Esophagus muscularis mucosa (tissue), 4 donors: ENCODE data around the gene C4B. TPM values are rescaled to one million over a fixed set of nuclear protein-coding genes. Genes with fewer than 3 reads are reported as not detected.
"Not testable (repeated sequence)": the region's sequence is repeated elsewhere in the genome, so short reads cannot be mapped to it uniquely, and the experiment has no call there.

ENCODE experiments used
- DNase-seq: peaks from one replicate; pipeline ENCODE4 v3.0.0-alpha.2; 2017; ENCODE audit errors: extremely low spot score
- H3K27ac ChIP-seq, 4 donors: fragments of 200-600 bp; sonication (generic); replicated peaks in 1 of 4; 1 replicate in 3 of 4; 2 replicates in 1 of 4; pipeline ENCODE4 v1.5.1; 2016 to 2019; ENCODE audit warnings: mild to moderate bottlenecking in 1 of 4
- H3K27me3 ChIP-seq, 4 donors: fragments of 200-600 bp; sonication (generic); one replicate each; pipeline versions ENCODE4 v1.5.1 to v1.6.0; 2016 to 2019
- H3K36me3 ChIP-seq, 4 donors: fragments of 200-600 bp; sonication (generic); one replicate each; pipeline ENCODE4 v1.5.1; 2016 to 2019
- H3K4me1 ChIP-seq, 4 donors: fragments of 200-600 bp; sonication (generic); one replicate each; pipeline ENCODE4 v1.5.1; 2016 to 2019
- H3K4me3 ChIP-seq, 4 donors: fragments of 200-600 bp; sonication (generic); 1 replicate in 2 of 4; 2 replicates in 2 of 4; pipeline ENCODE4 v1.5.1; 2016 to 2019; ENCODE audit warnings: mild to moderate bottlenecking in 4 of 4, moderate library complexity in 1 of 4
- H3K9me3 ChIP-seq, 4 donors: fragments of 200-600 bp; sonication (generic); 1 replicate in 3 of 4; 2 replicates in 1 of 4; pipeline ENCODE4 v1.5.1; 2016 to 2019
- CTCF ChIP-seq, 3 experiments: fragments of 200-600 bp in 2 of 3; fragments of 450-650 bp in 1 of 3; sonication (generic) in 2 of 3; IDR thresholded peaks; one replicate each; pipeline ENCODE4 v1.5.1; 2017 to 2019; ENCODE audit warnings: antibody characterized with exemption in 3 of 3, mild to moderate bottlenecking in 2 of 3, moderate library complexity in 1 of 3
- EP300 ChIP-seq: sonication (generic); formaldehyde crosslinking; IDR thresholded peaks from one replicate; pipeline ENCODE4 v1.6.1; 2017; ENCODE audit warnings: antibody characterized with exemption
- POLR2A ChIP-seq: fragments of 450-650 bp; IDR thresholded peaks from one replicate; pipeline ENCODE4 v1.6.1; 2017; ENCODE audit warnings: antibody characterized with exemption, moderate library complexity, mild to moderate bottlenecking, low read depth
- POLR2AphosphoS5 ChIP-seq, 2 donors: sonication (generic); formaldehyde crosslinking; IDR thresholded peaks; one replicate each; pipeline ENCODE4 v1.6.1; 2017; ENCODE audit warnings: antibody characterized with exemption in 2 of 2
- WGBS: methylation state at CpG from one replicate; pipeline ENCODE4 v1.1.5; 2018; 5-methylcytosine and 5-hydroxymethylcytosine counted together
- intact Hi-C: fragments of 100-400 bp; cut with DNase I; formaldehyde crosslinking; loops from one replicate; pipeline ENCODE4 v1.15.1; 2023
- total RNA-seq, 4 donors: library from RNA; depleted of rRNA; stranded (reverse); fragments of >200 nt; gene quantifications; one replicate each; pipeline versions ENCODE4 v1.1.0 to v1.2.1, GENCODE V29; 2016

Gene C4B
- total RNA-seq, 4 donors from 2014 or later: 45.3 to 203 (median 75.8) TPM

GRCh38 chr6:31971279-31971992 is 43.2 kb upstream of the C4B start:
- Histone ChIP-seq H3K4me1 (peaks cover 21 to 48% (median 34%) of the 10 kb centered on the region in 4 donors), H3K9me3 (no peaks in the 10 kb centered on the region), H3K27me3 (no peaks in the 10 kb centered on the region), H3K27ac (peak overlapping the region; percentile 92 to 97 (median 95)), H3K36me3 (peaks cover 7 to 49% (median 47%) of the 10 kb centered on the region in 4 donors), H3K4me3 (peak overlapping the region; percentile 58 to 88 (median 78))
- no peak for TF ChIP-seq POLR2A
- TF ChIP-seq CTCF (IDR thresholded peaks at IDR 0.05): no peak
- TF ChIP-seq POLR2AphosphoS5 (IDR thresholded peaks at IDR 0.05): no peak
- TF ChIP-seq EP300: no peak
- no peak for DNase-seq
- WGBS: 32% methylated on average over 24 of the region's 29 CpGs
- intact Hi-C loops: no loop called here

DNA sequence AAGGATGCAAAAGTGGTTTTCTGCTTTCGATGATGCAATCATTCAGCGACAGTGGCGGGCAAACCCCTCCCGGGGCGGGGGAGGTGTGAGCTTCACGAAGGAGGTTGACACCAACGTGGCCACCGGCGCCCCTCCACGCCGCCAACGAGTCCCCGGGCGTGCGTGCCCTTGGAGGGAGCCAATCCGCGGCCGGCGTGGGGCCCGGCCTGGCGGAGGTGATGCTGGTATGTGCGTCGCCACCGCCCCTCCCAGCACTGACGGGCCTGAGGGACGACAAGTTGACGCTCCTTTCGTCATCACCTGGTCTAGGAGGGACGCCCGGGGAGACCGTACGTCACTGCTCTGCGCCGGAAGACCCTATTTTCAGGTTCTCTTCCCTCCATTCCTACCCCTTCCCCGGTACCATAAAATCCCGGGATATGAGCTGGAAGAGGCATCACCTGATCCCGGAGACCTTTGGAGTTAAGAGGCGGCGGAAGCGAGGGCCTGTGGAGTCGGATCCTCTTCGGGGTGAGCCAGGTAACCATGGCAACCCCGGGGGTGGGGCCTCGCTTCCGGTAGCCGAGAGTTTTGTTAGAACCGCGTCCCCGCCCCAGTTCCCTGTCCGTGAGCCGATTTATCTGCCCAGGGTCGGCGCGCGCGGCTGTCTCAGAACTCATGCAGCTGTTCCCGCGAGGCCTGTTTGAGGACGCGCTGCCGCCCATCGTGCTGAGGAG is 42.4 kb upstream of the C4B start, which contains the start of gene DXO:
DXO (minus strand) TSS at position 146 of the 716 bp plus-strand sequence. CDS start 463 bp downstream, outside the sequence.
- no peaks in the 10 kb centered on the region for H3K27me3 ChIP-seq
- H3K27ac ChIP-seq: peak within 1 kb of the TSS; percentile 92 to 97 (median 95)
- H3K36me3 ChIP-seq: peaks cover 7 to 46% (median 41%) of the 10 kb centered on the region in 4 donors
- TF ChIP-seq POLR2A (peak; percentile 34), EP300 (no peak), POLR2AphosphoS5 (IDR thresholded peaks at IDR 0.05) (peak; percentile 88 to 96), CTCF (IDR thresholded peaks at IDR 0.05) (no peak)
- intact Hi-C loops: no loop called here
- DNase-seq: peak; percentile 99
- peak within 1 kb of the TSS; percentile 58 to 88 (median 78) for H3K4me3 ChIP-seq
- WGBS: no CpG with 5 or more reads among the region's 62 CpGs
- H3K9me3 ChIP-seq: no peaks in the 10 kb centered on the region
- H3K4me1 ChIP-seq: peaks cover 21 to 48% (median 34%) of the 10 kb centered on the region in 4 donors

GRCh38 chr6:31972709-31973350 is 41.8 kb upstream of the C4B start:
- Histone ChIP-seq H3K9me3 (no peaks in the 10 kb centered on the region), H3K36me3 (peaks cover 7 to 39% (median 34%) of the 10 kb centered on the region in 4 donors), H3K4me3 (peak overlapping the region; percentile 58 to 88 (median 78)), H3K27ac (peak overlapping the region; percentile 92 to 97 (median 95)), H3K4me1 (peaks cover 21 to 48% (median 34%) of the 10 kb centered on the region in 4 donors), H3K27me3 (no peaks in the 10 kb centered on the region)
- DNase-seq: no peak
- WGBS: 9% methylated on average over 14 of the region's 19 CpGs
- intact Hi-C loops: no loop called here
- TF ChIP-seq CTCF (IDR thresholded peaks at IDR 0.05): no peak
- TF ChIP-seq POLR2A: no peak
- no peak for TF ChIP-seq POLR2AphosphoS5 (IDR thresholded peaks at IDR 0.05)
- no peak for TF ChIP-seq EP300

DNA sequence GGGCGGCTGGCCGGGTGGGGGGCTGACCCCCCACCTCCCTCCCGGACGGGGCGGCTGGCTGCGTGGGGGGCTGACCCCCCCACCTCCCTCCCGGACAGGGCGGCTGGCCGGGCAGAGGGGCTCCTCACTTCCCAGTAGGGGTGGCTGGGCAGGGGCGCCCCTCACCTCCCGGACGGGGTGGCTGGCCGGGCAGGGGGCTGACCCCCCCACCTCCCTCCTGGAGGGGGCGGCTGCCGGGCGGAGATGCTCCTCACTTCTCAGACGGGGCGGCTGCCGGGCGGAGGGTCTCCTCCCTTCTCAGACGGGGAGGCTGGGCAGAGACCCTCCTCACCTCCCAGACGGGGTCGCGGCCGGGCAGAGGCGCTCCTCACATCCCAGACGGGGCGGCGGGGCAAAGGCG is 38.5 kb upstream of the C4B start:
- intact Hi-C loops, H3K9me3 ChIP-seq, H3K27me3 ChIP-seq, H3K4me3 ChIP-seq, H3K27ac ChIP-seq, DNase-seq: not testable (repeated sequence)
- no CpG with 5 or more reads among the region's 30 CpGs for WGBS
- Histone ChIP-seq H3K4me1 (peaks cover 13 to 42% (median 19%) of the 10 kb centered on the region in 4 donors), H3K36me3 (peaks cover 0 to 27% (median 20%) of the 10 kb centered on the region in 4 donors)
